Spleen (tissue), 11 donors: ENCODE data around the gene ABCG4. TPM values are rescaled to one million over a fixed set of nuclear protein-coding genes. Genes with fewer than 3 reads are reported as not detected.
"Not testable (repeated sequence)": the region's sequence is repeated elsewhere in the genome, so short reads cannot be mapped to it uniquely, and the experiment has no call there.

Source experiments
- DNase-seq: peaks from one replicate; pipeline ENCODE4 v3.0.0-alpha.2; 2020
- H3K27ac ChIP-seq, 8 donors: fragments of 200-600 bp; sonication (generic) in 7 of 8; 1 replicate in 4 of 8; 2 replicates in 4 of 8; pipeline versions ENCODE4 v1.5.0 to v1.8.0; 2016 to 2021; ENCODE audit warnings: inconsistent platforms in 4 of 8, mild to moderate bottlenecking in 4 of 8, moderate library complexity in 1 of 8
- H3K27me3 ChIP-seq, 7 donors: fragments of 200-600 bp; sonication (generic) in 6 of 7; replicated peaks in 1 of 7; 1 replicate in 4 of 7; 2 replicates in 3 of 7; pipeline versions ENCODE4 v1.5.0 to v1.8.0; 2016 to 2021; ENCODE audit warnings: inconsistent platforms in 3 of 7, mild to moderate bottlenecking in 1 of 7
- H3K36me3 ChIP-seq, 6 donors: fragments of 200-600 bp; sonication (generic) in 5 of 6; 1 replicate in 4 of 6; 2 replicates in 2 of 6; pipeline versions ENCODE4 v1.5.0 to v1.8.0; 2016 to 2021; ENCODE audit warnings: inconsistent platforms in 2 of 6
- H3K4me1 ChIP-seq, 6 donors: fragments of 200-600 bp; sonication (generic) in 5 of 6; 1 replicate in 3 of 6; 2 replicates in 3 of 6; pipeline versions ENCODE4 v1.5.0 to v1.8.0; 2016 to 2021; ENCODE audit warnings: inconsistent platforms in 3 of 6
- H3K4me3 ChIP-seq, 8 donors: fragments of 200-600 bp; sonication (generic) in 7 of 8; 1 replicate in 4 of 8; 2 replicates in 4 of 8; pipeline versions ENCODE4 v1.5.0 to v1.8.0; 2016 to 2021; ENCODE audit warnings: inconsistent platforms in 4 of 8, mild to moderate bottlenecking in 4 of 8, moderate library complexity in 2 of 8
- H3K9me3 ChIP-seq, 8 donors: fragments of 200-600 bp; sonication (generic) in 7 of 8; 1 replicate in 4 of 8; 2 replicates in 4 of 8; pipeline versions ENCODE4 v1.5.0 to v1.8.0; 2016 to 2021; ENCODE audit warnings: inconsistent platforms in 4 of 8
- POLR2A ChIP-seq, 3 donors: fragments of 450-650 bp; IDR thresholded peaks; one replicate each; pipeline ENCODE4 v1.5.1; 2017; ENCODE audit warnings: antibody characterized with exemption in 3 of 3, mild to moderate bottlenecking in 1 of 3
- POLR2AphosphoS5 ChIP-seq, 3 donors: sonication (generic); formaldehyde crosslinking; IDR thresholded peaks; one replicate each; pipeline ENCODE4 v1.5.1; 2017; ENCODE audit warnings: antibody characterized with exemption in 3 of 3
- WGBS, 5 donors: extraction: QIAGEN DNeasy Blood & Tissue Kit in 3 of 5; methylation state at CpG; one replicate each; pipeline versions ENCODE4 v1.1.5 to v1.1.7; 2013 to 2018; 5-methylcytosine and 5-hydroxymethylcytosine counted together
- intact Hi-C: fragments of 100-400 bp; cut with DNase I; formaldehyde crosslinking; loops from one replicate; pipeline ENCODE4 v1.15.0; 2023; ENCODE audit warnings: low total_unique reads
- polyA plus RNA-seq, 3 donors: library from polyadenylated mRNA; stranded (reverse); fragments of 200-250 nt; gene quantifications; one replicate each; pipeline ENCODE4 v1.2.1, GENCODE V29; 2013
- total RNA-seq, 7 donors: library from RNA; depleted of rRNA in 3 of 7; stranded (reverse); fragments of >200 nt in 3 of 7; fragmentation: NEBNext Ultra II Directional in 4 of 7; extraction: Animal tissue kit (Norgen Biotek cat#: 25700) in 4 of 7; gene quantifications; one replicate each; pipeline versions ENCODE4 v1.1.0 to v1.2.1, GENCODE V29; 2016 to 2021
- TF ChIP-seq, protein P1 (sequence below), 11 experiments: fragments of 200-600 bp in 7 of 11; fragments of 450-650 bp in 4 of 11; sonication (generic) in 4 of 11; IDR thresholded peaks in 8 of 11; conservative IDR thresholded peaks in 3 of 11; 1 replicate in 7 of 11; 2 replicates in 4 of 11; pipeline versions ENCODE4 v1.4.0 to v1.8.0; 2016 to 2021; ENCODE audit warnings: antibody characterized with exemption in 11 of 11, inconsistent platforms in 4 of 11, mild to moderate bottlenecking in 1 of 11
- donor health status: healthy with polysubstance abuse.
- donor health status: DM: no; HTN: no; CAD: no; lungs with moderate emphysema.
- donor health status: DM: no; HTN: no; CAD: no.
- donor health status: Bipolar disorder and iron deficiency.
- donor health status: healthy.
- donor health status: DM: no; HTN: no; CAD: no.
- donor health status: DM: yes; HTN: yes; CAD: no.

The ABCG4 gene
- total and polyA plus RNA-seq, 10 donors = 0.03 to 0.32 (median 0.20) TPM; not detected in 4

- Histone ChIP-seq H3K4me3 (no peak overlapping the region), H3K27me3 (peaks cover 0 to 10% (median 0%) of the 10 kb centered on the region in 7 donors), H3K27ac (no peak overlapping the region), H3K9me3 (no peaks in the 10 kb centered on the region), H3K36me3 (no peaks in the 10 kb centered on the region), H3K4me1 (no peaks in the 10 kb centered on the region)
- no peak for DNase-seq
- TF ChIP-seq POLR2AphosphoS5 (IDR thresholded peaks at IDR 0.05) (no peak), POLR2A (IDR thresholded peaks at IDR 0.05) (no peak)
- TF ChIP-seq, protein P1, sequence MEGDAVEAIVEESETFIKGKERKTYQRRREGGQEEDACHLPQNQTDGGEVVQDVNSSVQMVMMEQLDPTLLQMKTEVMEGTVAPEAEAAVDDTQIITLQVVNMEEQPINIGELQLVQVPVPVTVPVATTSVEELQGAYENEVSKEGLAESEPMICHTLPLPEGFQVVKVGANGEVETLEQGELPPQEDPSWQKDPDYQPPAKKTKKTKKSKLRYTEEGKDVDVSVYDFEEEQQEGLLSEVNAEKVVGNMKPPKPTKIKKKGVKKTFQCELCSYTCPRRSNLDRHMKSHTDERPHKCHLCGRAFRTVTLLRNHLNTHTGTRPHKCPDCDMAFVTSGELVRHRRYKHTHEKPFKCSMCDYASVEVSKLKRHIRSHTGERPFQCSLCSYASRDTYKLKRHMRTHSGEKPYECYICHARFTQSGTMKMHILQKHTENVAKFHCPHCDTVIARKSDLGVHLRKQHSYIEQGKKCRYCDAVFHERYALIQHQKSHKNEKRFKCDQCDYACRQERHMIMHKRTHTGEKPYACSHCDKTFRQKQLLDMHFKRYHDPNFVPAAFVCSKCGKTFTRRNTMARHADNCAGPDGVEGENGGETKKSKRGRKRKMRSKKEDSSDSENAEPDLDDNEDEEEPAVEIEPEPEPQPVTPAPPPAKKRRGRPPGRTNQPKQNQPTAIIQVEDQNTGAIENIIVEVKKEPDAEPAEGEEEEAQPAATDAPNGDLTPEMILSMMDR (IDR thresholded peaks at IDR 0.05 in 8 of 11, conservative IDR thresholded peaks at IDR 0.05 in 3 of 11) = no peak
- WGBS, 5 donors = 91 to 96% (median 91%) methylated on average over 10 to 13 of the region's 13 CpGs
- intact Hi-C loops = no loop called here
These were observed 9.6 kb downstream of the ABCG4 start for GRCh38 chr11:119158467-119158866.

GRCh38 chr11:119160151-119160550 is 11.3 kb downstream of the ABCG4 start:
- Histone ChIP-seq H3K27ac (no peak overlapping the region), H3K9me3 (no peaks in the 10 kb centered on the region), H3K27me3 (peaks cover 0 to 10% (median 0%) of the 10 kb centered on the region in 7 donors), H3K4me3 (no peak overlapping the region), H3K36me3 (no peaks in the 10 kb centered on the region), H3K4me1 (no peaks in the 10 kb centered on the region)
- DNase-seq = no peak
- 88 to 96% (median 93%) methylated on average over 5 to 9 of the region's 9 CpGs for WGBS, 5 donors
- intact Hi-C loops = no loop called here
- TF ChIP-seq, protein P1 (IDR thresholded peaks at IDR 0.05 in 8 of 11, conservative IDR thresholded peaks at IDR 0.05 in 3 of 11) = no peak
- TF ChIP-seq POLR2AphosphoS5 (IDR thresholded peaks at IDR 0.05) (no peak), POLR2A (IDR thresholded peaks at IDR 0.05) (no peak)

DNA sequence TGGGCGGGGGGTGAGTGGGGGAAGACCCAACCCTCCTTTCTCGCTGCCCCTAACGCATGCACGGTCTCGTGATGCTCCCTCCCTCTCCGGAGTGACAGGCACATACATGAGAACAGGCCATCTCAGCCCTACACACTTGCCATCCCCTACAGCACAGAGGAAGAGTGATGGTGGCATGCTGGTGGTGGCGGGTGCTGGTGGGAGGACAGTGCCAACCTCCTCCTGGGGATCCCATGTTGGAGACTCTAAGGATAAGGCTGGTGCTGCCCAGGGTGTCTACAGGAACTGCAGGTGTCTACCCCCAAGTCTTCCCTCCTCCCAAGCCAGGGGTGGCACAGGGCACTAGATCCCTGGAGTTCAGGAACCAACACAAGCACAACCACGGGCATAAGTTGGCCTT is 13.0 kb downstream of the ABCG4 start:
- 70 to 93% (median 86%) methylated on average over 7 to 8 of the region's 8 CpGs for WGBS, 5 donors
- Histone ChIP-seq H3K36me3 (no peaks in the 10 kb centered on the region), H3K4me1 (no peaks in the 10 kb centered on the region), H3K9me3 (no peaks in the 10 kb centered on the region), H3K27me3 (peaks cover 0 to 2% (median 0%) of the 10 kb centered on the region in 7 donors), H3K4me3 (no peak overlapping the region), H3K27ac (no peak overlapping the region)
- DNase-seq = no peak
- TF ChIP-seq POLR2AphosphoS5 (IDR thresholded peaks at IDR 0.05) = no peak
- TF ChIP-seq, protein P1 (IDR thresholded peaks at IDR 0.05 in 8 of 11, conservative IDR thresholded peaks at IDR 0.05 in 3 of 11) = no peak
- no peak for TF ChIP-seq POLR2A (IDR thresholded peaks at IDR 0.05)
- intact Hi-C loops = no loop called here

DNA sequence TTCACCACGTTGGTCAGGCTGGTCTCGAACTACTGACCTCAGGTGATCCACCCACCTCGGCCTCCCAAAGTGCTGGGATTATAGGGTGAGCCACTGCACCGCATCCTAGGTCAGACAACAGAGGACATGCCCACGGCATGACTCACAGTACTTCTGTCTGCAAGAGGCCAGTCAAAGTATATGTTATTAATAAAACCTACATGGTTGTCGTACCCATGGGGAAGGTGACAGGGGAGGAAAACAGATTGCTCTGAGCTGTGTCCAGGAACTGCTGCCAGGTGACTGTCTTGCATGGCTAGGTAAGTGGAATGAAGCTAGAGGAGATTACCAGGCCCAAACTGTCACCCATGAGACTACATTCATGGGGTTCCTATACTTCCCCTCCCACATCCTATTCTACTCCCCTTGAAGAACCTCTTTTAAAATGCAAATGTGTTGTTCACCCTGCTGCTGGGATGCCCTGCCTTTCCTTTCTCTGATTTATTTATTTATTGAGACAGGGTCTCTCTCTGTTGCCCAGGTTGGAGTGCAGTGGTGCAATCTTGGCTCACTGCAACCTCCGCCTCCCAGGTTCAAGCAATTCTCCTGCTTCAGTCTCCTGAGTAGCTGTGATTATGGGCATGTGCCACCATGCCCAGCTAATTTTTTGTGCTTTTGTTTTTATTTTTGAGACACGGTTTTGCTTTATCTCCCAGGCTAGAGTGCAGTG is 17.7 kb downstream of the ABCG4 start:
- Histone ChIP-seq H3K4me3 (no peak overlapping the region), H3K27me3 (no peaks in the 10 kb centered on the region), H3K27ac (no peak overlapping the region), H3K9me3 (no peaks in the 10 kb centered on the region), H3K4me1 (peaks cover 3 to 20% (median 11%) of the 10 kb centered on the region in 6 donors), H3K36me3 (peaks cover 0 to 3% (median 0%) of the 10 kb centered on the region in 6 donors)
- intact Hi-C loops = no loop called here
- no peak for DNase-seq
- 75 to 88% (median 84%) methylated on average over 5 to 8 of the region's 8 CpGs for WGBS, 5 donors
- TF ChIP-seq POLR2A (IDR thresholded peaks at IDR 0.05) (no peak), POLR2AphosphoS5 (IDR thresholded peaks at IDR 0.05) (no peak)
- TF ChIP-seq, protein P1 (IDR thresholded peaks at IDR 0.05 in 8 of 11, conservative IDR thresholded peaks at IDR 0.05 in 3 of 11) = no peak

DNA sequence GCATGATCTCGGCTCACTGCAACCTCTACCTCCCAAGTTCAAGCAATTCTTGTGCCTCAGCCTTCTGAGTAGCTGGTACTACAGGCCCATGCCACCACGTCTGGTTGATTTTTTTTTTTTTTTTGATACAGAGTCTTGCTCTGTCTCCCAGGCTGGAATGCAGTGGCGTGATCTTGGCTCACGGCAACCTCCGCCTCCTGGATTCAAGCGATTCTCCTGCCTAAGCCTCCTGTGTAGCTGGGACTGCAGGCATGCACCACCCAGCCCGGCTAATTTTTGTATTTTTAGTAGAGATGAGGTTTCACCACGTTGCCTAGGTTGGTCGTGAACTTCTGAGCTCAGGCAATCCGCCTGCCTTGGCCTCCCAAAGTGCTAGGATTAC is 18.2 kb downstream of the ABCG4 start:
- H3K36me3 ChIP-seq, DNase-seq, H3K4me3 ChIP-seq, H3K9me3 ChIP-seq, H3K27ac ChIP-seq, intact Hi-C loops, H3K27me3 ChIP-seq: not testable (repeated sequence)
- peaks cover 3 to 22% (median 13%) of the 10 kb centered on the region in 6 donors for H3K4me1 ChIP-seq
- WGBS, 5 donors = 87 to 92% (median 91%) methylated on average over 10 of the region's 10 CpGs
